HG03469 (cell line): Measurements from ENCODE around the gene SLFN14.
A peak's percentile ranks its signal among the peaks of the same experiment; 100 is the strongest.
"Not testable (repeated sequence)": the region's sequence is repeated elsewhere in the genome, so short reads cannot be mapped to it uniquely, and the experiment has no call there.

Source experiments
- ATAC-seq: cut with Tn5 transposase; IDR thresholded peaks from one replicate; pipeline ENCODE4 v1.9.1; 2021; ENCODE audit warnings: mild to moderate bottlenecking, moderate library complexity, moderate number of reproducible peaks; ENCODE audit not compliant: unreplicated experiment

Gene SLFN14

DNA sequence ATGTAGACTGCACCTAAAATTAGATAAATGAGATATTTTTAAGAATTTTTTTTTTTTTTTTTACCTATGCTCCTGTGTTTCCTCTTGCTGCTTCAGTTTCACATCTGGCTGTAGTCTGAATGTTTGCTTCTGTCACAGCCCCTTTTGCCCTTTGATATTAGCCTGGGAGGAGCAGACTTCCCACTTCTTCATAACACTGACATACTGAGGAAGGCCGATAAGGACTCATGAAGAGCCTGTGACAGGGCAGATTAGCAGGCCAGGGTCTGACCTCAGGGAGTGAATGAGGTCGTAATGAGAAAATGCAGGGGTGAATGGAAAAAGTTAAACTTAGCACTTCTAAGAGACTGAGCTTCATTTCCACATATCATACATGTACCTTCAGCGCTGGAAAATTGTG is at the start of gene SLFN14:
SLFN14 (minus strand) TSS at position 117 of the 400 bp plus-strand sequence. CDS start 2,757 bp downstream, outside the sequence.
- no peak for ATAC-seq

DNA sequence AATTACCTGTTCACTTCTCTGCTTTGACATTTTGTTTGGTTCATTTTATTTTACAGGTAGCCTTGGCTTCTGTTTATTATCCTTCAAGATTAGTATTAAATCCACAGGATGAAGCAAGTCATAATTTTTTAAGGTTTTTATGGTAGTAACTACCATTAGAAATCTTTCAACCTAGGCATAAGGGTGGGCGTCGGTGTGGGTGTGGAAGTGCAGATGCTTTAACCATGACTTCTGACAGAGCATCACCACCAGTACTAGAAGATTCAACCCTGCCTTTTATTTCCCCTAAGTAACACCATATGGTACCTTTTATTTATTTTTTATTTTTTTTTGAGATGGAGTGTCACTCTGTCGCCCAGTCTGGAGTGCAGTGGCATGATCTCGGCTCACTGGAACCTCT is 49.2 kb upstream of the SLFN14 start:
- no peak for ATAC-seq

DNA sequence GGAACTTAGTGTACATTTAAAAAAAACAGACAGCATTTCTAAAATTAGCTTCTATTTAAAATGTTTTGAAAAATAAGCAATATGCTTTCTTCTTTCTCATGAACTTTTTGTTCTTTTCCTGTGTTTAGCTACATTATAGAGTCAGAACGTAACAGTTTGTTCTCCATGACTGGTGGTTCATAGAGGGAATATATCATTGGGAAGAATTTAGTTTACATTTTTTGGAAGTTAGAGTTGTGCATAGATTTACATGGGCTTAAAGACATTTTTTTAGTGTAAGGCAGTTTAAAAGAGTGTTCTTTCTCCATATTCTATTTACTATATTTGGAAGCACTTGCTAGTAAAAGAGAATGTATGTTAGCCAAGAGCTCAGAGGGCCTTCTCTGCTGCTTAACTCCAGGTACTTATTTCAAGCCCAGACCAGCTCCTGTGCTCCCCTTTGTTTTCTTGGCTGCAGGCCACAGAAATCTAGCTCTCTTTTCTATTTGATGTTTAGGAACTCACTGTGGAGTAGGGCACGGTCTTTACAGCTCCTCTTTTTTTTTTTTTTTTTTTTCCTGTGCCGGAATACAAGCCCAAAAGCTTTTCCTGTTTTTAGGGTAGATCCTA is 46.7 kb upstream of the SLFN14 start:
- ATAC-seq = no peak

DNA sequence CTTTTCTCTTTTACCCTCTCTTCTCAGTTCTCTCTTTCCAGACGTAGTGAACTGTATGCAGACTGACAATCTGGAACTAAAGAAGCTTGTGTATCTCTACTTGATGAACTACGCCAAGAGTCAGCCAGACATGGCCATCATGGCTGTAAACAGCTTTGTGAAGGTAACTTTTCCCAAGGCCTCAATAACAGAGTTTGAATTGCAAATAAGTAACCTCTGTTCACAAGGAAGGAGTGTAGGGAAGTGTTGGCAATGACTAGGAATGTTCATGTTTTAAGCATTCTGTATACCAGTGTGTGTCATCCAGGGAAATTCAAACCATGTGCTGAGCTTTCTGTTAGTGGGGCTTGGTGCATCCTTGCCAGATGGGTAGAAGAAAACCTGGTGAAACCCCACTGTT is 45.1 kb upstream of the SLFN14 start:
- ATAC-seq = no peak

DNA sequence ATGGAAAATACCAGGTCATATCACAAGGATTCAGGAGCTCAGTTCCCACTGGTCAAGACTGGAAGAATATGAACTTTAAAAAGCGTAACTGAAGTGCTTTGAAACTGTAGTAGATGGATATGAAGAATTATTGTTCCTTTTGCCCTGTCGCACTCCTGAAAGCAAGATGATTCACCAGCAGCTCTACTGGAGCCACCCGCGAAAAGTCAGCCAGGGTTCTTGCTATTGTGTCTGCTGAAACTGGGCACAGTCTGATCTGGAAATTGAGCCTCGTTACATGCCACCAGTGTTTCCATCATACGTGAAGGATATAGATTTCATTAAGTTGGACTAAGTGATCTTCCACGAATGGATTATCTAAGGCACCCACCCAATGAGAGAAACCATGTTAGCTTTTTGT is 43.1 kb upstream of the SLFN14 start:
- ATAC-seq = no peak

GRCh38 chr17:35597604-35598003 is 37.0 kb upstream of the SLFN14 start:
- ATAC-seq = no peak

GRCh38 chr17:35596530-35597233 is 36.1 kb upstream of the SLFN14 start:
- no peak for ATAC-seq

DNA sequence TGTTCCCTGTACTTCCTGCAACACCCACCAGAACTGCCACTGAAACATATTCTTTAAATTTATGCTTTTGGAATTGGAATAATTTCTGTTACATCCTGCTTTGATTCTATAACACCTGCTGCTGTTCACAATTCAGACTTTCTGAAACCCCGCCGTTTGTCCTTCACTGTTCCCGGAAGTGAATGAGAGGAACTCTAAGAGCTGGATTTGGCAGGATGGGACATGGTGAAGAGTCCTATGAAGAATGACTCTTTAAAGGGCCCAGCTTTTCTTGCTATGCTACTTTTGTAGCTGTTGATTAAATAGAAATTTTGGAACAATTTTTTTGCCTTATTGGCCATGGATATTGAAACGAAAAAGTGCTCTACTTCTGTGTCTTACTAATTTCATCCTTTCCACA is 35.5 kb upstream of the SLFN14 start:
- no peak for ATAC-seq

- ATAC-seq = no peak
Measured at GRCh38 chr17:35588196-35588920, 27.7 kb upstream of the SLFN14 start.

GRCh38 chr17:35587074-35587961 is 26.7 kb upstream of the SLFN14 start, which contains the start of gene AP2B1:
TSS of gene AP2B1 (plus strand) at chr17:35587322. CDS start at chr17:35594031, 6,709 bp downstream.
- ATAC-seq = no peak

- ATAC-seq = no peak
Measured at GRCh38 chr17:35586569-35587073, 26.0 kb upstream of the SLFN14 start.

GRCh38 chr17:35584061-35584460 is 23.4 kb upstream of the SLFN14 start:
- no peak for ATAC-seq

GRCh38 chr17:35578929-35579432 is 18.4 kb upstream of the SLFN14 start:
- peak; percentile 9 for ATAC-seq

- ATAC-seq = peak; percentile 54
Measured at GRCh38 chr17:35578197-35578928, 17.7 kb upstream of the SLFN14 start, which contains the start of gene PEX12. TSS of gene PEX12 (minus strand) at chr17:35578571. CDS start at chr17:35578021, 550 bp downstream.

DNA sequence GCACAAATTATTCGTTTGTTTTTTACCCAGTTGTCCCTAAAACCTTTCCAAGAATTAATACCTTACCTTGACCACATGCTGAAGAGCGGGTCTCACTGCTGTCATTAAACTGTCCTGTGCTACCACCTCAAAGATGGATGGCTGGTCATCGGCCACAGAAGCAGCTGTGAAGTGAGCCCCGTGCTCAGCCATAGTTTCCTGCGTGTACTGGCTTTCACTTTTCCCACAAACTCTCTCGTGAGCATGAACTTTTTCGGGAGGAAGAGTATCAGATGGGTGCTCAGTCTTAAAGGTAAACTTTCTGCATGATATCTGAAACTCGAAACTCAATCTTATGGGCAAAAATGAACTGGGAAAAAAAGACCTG is 17.2 kb upstream of the SLFN14 start:
- no peak for ATAC-seq

- no peak for ATAC-seq
Measured at GRCh38 chr17:35575759-35576158, 15.1 kb upstream of the SLFN14 start.

DNA sequence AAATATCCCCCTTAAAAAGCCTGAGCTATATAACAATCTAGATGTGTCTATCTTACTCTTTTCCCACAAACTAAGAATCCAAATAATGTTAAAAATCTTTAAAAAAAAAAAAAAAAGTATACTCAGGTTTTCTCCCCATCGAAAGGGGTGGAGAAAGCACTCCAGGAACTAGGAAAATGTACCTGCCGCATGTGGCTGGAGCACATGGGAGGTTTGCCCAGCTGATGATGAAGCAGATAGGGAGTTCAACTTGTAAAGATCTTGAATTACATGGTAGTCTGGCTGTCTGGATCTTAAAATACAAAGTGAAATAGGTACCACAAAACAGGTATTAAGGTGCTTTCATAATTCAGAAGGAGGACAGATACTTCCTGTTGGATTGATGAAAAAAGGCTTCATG is 8.8 kb upstream of the SLFN14 start:
- no peak for ATAC-seq

GRCh38 chr17:35568561-35568960 is 7.9 kb upstream of the SLFN14 start:
- no peak for ATAC-seq

DNA sequence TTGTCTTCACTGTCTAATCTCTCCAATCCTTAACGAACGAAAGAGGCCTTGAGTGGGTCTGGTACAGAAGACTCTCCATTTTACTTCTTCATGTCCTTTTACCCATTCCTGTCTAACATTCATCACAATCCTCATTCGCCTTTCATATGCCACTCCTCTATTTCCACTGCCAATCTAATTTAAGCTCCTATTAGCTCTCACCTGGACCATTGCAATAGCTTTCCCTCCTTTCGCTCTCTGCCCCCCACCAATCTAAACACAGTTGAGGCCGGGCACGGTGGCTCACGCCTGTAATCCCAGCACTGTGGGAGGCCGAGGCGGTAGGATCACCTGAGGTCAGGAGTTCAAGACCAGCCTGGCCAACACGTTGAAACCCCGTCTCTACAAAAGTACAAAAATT is 6.3 kb upstream of the SLFN14 start:
- no peak for ATAC-seq

- ATAC-seq = not testable (repeated sequence)
Measured at GRCh38 chr17:35563181-35563580, 2.6 kb upstream of the SLFN14 start.
